Neural progenitor cell (in vitro differentiated cells): Measurements from ENCODE around the gene MIF. TPM values are rescaled to one million over a fixed set of nuclear protein-coding genes. Genes with fewer than 3 reads are reported as not detected.
"Not testable (repeated sequence)": the region's sequence is repeated elsewhere in the genome, so short reads cannot be mapped to it uniquely, and the experiment has no call there.

Source experiments
- DNase-seq: peaks from one replicate; pipeline ENCODE4 v3.0.0-alpha.2; 2016; ENCODE audit warnings: low spot score
- H2AFZ ChIP-seq: fragments of 200-600 bp; sonication (generic); replicated peaks from 2 replicates; pipeline ENCODE4 v1.6.1; 2016; ENCODE audit warnings: antibody characterized with exemption
- H3F3A ChIP-seq: fragments of 200-600 bp; sonication (generic); 2 replicates; pipeline ENCODE4 v1.6.1; 2016; ENCODE audit warnings: antibody characterized with exemption, low read depth
- H3K27ac ChIP-seq: fragments of 200-600 bp; sonication (generic); 2 replicates; pipeline ENCODE4 v1.5.1; 2016; ENCODE audit warnings: mild to moderate bottlenecking
- H3K27me3 ChIP-seq: fragments of 200-600 bp; sonication (generic); 2 replicates; pipeline ENCODE4 v1.6.1; 2016; ENCODE audit warnings: mild to moderate bottlenecking, moderate library complexity
- H3K36me3 ChIP-seq: fragments of 200-600 bp; sonication (generic); 2 replicates; pipeline ENCODE4 v1.5.1; 2016
- H3K4me1 ChIP-seq: fragments of 200-600 bp; sonication (generic); 2 replicates; pipeline ENCODE4 v1.6.1; 2016; ENCODE audit warnings: mixed run types
- H3K4me2 ChIP-seq: fragments of 200-600 bp; sonication (generic); 2 replicates; pipeline ENCODE4 v1.6.1; 2016
- H3K4me3 ChIP-seq: fragments of 200-600 bp; sonication (generic); 2 replicates; pipeline ENCODE4 v1.5.1; 2016
- H3K79me2 ChIP-seq: fragments of 200-600 bp; sonication (generic); 2 replicates; pipeline ENCODE4 v1.6.1; 2016; ENCODE audit warnings: low read depth
- H3K9ac ChIP-seq: fragments of 200-600 bp; sonication (generic); 2 replicates; pipeline ENCODE4 v1.6.1; 2016
- H3K9me3 ChIP-seq: fragments of 200-600 bp; sonication (generic); 2 replicates; pipeline ENCODE4 v1.5.1; 2016; ENCODE audit warnings: low read depth
- H4K20me1 ChIP-seq: fragments of 200-600 bp; sonication (generic); 2 replicates; pipeline ENCODE4 v1.6.1; 2016; ENCODE audit warnings: low read depth
- H3K27ac Mint-ChIP-seq: 3 replicates; pipeline ENCODE4 v1.8.0; 2021; ENCODE audit warnings: mixed read lengths
- H3K27me3 Mint-ChIP-seq: 2 replicates; pipeline ENCODE4 v1.8.0; 2022; ENCODE audit warnings: low read depth, mild to moderate bottlenecking, inconsistent platforms, moderate library complexity, mixed read lengths; ENCODE audit not compliant: insufficient read depth
- H3K36me3 Mint-ChIP-seq: 3 replicates; pipeline ENCODE4 v1.8.0; 2021; ENCODE audit warnings: mixed read lengths
- H3K4me1 Mint-ChIP-seq: 3 replicates; pipeline ENCODE4 v1.8.0; 2021; ENCODE audit warnings: mixed read lengths
- H3K4me3 Mint-ChIP-seq: 3 replicates; pipeline ENCODE4 v1.8.0; 2021; ENCODE audit warnings: mild to moderate bottlenecking, moderate library complexity, mixed read lengths
- H3K9me3 Mint-ChIP-seq: 3 replicates; pipeline ENCODE4 v1.8.0; 2020; ENCODE audit warnings: mixed read lengths
- EZH2 ChIP-seq: fragments of 200-600 bp; sonication (generic); IDR thresholded peaks from 2 replicates; pipeline ENCODE4 v1.6.1; 2017; ENCODE audit warnings: antibody characterized with exemption, mild to moderate bottlenecking, moderate library complexity
- EZH2phosphoT487 ChIP-seq: fragments of 200-600 bp; sonication (generic); IDR thresholded peaks from 2 replicates; pipeline ENCODE4 v1.6.1; 2017; ENCODE audit warnings: antibody characterized with exemption
- total RNA-seq: library from RNA; depleted of rRNA; stranded (reverse); fragments of >200 nt; gene quantifications from 2 replicates; pipeline ENCODE4 v1.2.3, GENCODE V29; 2015; ENCODE audit warnings: low replicate concordance
- TF ChIP-seq, protein P1 (sequence below): fragments of 200-600 bp; sonication (generic); IDR thresholded peaks from 2 replicates; pipeline ENCODE4 v1.5.1; 2017; ENCODE audit warnings: antibody characterized with exemption, mild to moderate bottlenecking

MIF gene
- total RNA-seq, 1 donor from 2014 or later: 132 TPM

DNA sequence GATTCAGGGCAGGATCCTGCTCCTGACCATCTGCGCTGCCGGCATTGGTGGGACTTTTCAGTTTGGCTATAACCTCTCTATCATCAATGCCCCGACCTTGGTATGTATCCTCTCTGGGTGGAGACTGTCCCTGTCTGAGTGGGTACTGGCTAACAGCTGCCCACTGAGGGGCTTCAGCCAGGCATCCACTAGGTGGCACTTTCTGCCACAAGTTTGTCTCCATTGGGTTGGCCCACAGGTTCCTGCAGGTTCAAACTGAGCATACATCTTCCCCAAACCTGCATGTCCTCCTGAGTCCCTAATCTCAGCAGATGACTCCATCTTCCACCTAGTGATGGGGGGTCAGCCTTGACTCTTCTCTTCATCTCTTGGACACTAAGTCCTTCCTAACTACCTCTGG lies 32.1 kb upstream of the MIF start:
- no peaks in the 10 kb centered on the region for H3K9me3 ChIP-seq
- TF ChIP-seq, protein P1, sequence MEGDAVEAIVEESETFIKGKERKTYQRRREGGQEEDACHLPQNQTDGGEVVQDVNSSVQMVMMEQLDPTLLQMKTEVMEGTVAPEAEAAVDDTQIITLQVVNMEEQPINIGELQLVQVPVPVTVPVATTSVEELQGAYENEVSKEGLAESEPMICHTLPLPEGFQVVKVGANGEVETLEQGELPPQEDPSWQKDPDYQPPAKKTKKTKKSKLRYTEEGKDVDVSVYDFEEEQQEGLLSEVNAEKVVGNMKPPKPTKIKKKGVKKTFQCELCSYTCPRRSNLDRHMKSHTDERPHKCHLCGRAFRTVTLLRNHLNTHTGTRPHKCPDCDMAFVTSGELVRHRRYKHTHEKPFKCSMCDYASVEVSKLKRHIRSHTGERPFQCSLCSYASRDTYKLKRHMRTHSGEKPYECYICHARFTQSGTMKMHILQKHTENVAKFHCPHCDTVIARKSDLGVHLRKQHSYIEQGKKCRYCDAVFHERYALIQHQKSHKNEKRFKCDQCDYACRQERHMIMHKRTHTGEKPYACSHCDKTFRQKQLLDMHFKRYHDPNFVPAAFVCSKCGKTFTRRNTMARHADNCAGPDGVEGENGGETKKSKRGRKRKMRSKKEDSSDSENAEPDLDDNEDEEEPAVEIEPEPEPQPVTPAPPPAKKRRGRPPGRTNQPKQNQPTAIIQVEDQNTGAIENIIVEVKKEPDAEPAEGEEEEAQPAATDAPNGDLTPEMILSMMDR: peak; percentile 64
- no peak for TF ChIP-seq EZH2phosphoT487
- no peak overlapping the region for H3K27ac ChIP-seq
- H3K4me3 ChIP-seq: no peak overlapping the region
- Mint-ChIP-seq H3K27ac (no peak overlapping the region), H3K36me3 (peaks cover 14% of the 10 kb centered on the region), H3K27me3 (peaks cover 4% of the 10 kb centered on the region), H3K4me3 (no peak overlapping the region), H3K9me3 (no peaks in the 10 kb centered on the region), H3K4me1 (peaks cover 15% of the 10 kb centered on the region)
- DNase-seq: peak; percentile 68
- H2AFZ ChIP-seq: no peak overlapping the region
- H3K79me2 ChIP-seq: no peaks in the 10 kb centered on the region
- H4K20me1 ChIP-seq: no peaks in the 10 kb centered on the region
- no peak overlapping the region for H3K9ac ChIP-seq
- peaks cover 18% of the 10 kb centered on the region for H3F3A ChIP-seq
- no peaks in the 10 kb centered on the region for H3K36me3 ChIP-seq
- no peaks in the 10 kb centered on the region for H3K27me3 ChIP-seq
- no peaks in the 10 kb centered on the region for H3K4me1 ChIP-seq
- H3K4me2 ChIP-seq: no peak overlapping the region

DNA sequence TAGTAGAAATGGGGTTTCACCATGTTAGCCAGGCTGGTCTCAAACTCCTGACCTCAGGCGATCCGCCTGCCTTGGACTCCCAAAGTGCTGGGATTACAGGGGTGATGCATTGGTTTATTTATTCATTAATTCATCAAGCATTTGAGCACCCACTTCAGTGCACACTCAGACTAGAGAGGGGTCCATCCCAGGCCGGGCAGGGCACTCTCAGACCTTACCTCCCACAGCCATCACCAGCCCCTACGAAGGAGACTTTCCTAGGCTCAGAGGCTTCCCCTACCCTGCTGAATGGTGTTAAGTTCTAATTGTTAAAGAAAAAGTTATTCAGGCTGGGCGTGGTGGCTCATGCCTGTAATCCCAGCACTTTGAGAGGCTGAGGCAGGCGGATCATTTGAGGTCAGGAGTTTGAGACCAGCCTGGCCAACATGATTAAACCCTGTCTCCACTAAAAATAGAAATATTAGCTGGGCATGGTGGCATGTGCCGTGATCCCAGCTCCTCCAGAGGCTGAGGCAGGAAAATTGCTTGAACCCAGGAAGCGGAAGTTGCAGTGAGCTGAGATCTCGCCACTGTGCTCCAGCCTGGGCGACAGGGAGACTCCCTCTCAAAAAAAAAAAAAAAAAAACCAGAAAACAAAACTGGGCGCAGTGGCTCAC lies 29.6 kb upstream of the MIF start:
- not testable (repeated sequence) for H3K27me3 ChIP-seq, H3K27me3 Mint-ChIP-seq, H3K36me3 ChIP-seq, H3K4me1 ChIP-seq, H4K20me1 ChIP-seq, H3K4me3 Mint-ChIP-seq, H3K9me3 Mint-ChIP-seq, H3K27ac Mint-ChIP-seq, H3K4me3 ChIP-seq, DNase-seq, H3K27ac ChIP-seq, H3K9ac ChIP-seq, H3K4me2 ChIP-seq, H3K4me1 Mint-ChIP-seq, H3K79me2 ChIP-seq, H3F3A ChIP-seq, H3K9me3 ChIP-seq, H2AFZ ChIP-seq
- peaks cover 27% of the 10 kb centered on the region for H3K36me3 Mint-ChIP-seq

DNA sequence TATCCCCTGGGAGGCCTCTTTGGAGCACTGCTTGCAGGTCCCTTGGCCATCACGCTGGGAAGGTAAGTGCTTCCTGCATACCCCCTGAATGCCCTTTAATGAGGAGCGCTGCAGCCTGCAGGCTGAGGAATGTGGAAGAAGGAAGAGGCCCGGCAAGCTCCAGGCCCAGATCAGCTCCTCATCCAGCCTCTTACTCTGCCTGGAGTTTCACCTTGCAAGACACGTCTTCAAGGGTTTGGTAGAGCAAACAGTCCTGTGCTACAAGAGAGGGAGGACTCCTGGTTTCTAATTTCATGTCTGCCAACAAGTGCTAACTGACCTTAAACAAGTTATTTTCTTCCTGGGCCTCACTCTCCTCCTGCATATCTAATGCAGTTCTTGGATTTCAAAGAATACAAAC lies 25.6 kb upstream of the MIF start:
- DNase-seq: no peak
- no peaks in the 10 kb centered on the region for H3K9me3 ChIP-seq
- Mint-ChIP-seq H3K27me3 (no peaks in the 10 kb centered on the region), H3K4me3 (no peak overlapping the region), H3K9me3 (no peaks in the 10 kb centered on the region), H3K4me1 (no peaks in the 10 kb centered on the region), H3K27ac (no peak overlapping the region), H3K36me3 (peaks cover 25% of the 10 kb centered on the region)
- H3K4me3 ChIP-seq: no peak overlapping the region
- TF ChIP-seq EZH2 (no peak), EZH2phosphoT487 (no peak)
- TF ChIP-seq, protein P1: no peak
- H3K9ac ChIP-seq: no peak overlapping the region
- H3F3A ChIP-seq: no peaks in the 10 kb centered on the region
- no peak overlapping the region for H3K27ac ChIP-seq
- no peak overlapping the region for H2AFZ ChIP-seq
- no peaks in the 10 kb centered on the region for H3K79me2 ChIP-seq
- no peaks in the 10 kb centered on the region for H3K27me3 ChIP-seq
- H3K4me1 ChIP-seq: no peaks in the 10 kb centered on the region
- H4K20me1 ChIP-seq: no peaks in the 10 kb centered on the region
- no peaks in the 10 kb centered on the region for H3K36me3 ChIP-seq
- no peak overlapping the region for H3K4me2 ChIP-seq

DNA sequence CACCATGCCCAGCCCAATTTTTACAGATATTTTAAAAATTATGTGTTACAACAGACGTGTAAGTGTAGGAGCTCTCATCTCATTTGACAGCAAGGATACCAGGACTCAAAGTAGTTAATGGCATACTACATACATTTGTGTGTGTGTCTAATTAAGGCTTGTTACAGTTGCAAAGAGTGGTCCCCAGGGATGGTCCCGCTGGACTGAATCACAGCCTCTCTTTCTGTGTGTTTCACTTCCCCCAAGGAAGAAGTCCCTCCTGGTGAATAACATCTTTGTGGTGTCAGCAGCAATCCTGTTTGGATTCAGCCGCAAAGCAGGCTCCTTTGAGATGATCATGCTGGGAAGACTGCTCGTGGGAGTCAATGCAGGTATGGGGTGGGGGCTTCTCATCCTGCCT lies 19.3 kb upstream of the MIF start:
- H3K9me3 Mint-ChIP-seq: no peaks in the 10 kb centered on the region
- Histone ChIP-seq H3K27ac (no peak overlapping the region), H3K4me3 (no peak overlapping the region), H3K27me3 (no peaks in the 10 kb centered on the region), H3K4me1 (no peaks in the 10 kb centered on the region), H3K4me2 (no peak overlapping the region), H3F3A (no peaks in the 10 kb centered on the region), H3K9me3 (no peaks in the 10 kb centered on the region), H4K20me1 (no peaks in the 10 kb centered on the region), H3K36me3 (no peaks in the 10 kb centered on the region), H2AFZ (no peak overlapping the region), H3K9ac (no peak overlapping the region), H3K79me2 (no peaks in the 10 kb centered on the region)
- DNase-seq: no peak
- TF ChIP-seq EZH2phosphoT487 (no peak), EZH2 (no peak)
- TF ChIP-seq, protein P1: no peak
- H3K27me3 Mint-ChIP-seq: peaks cover 4% of the 10 kb centered on the region
- H3K27ac Mint-ChIP-seq: no peak overlapping the region
- H3K4me1 Mint-ChIP-seq: peaks cover 4% of the 10 kb centered on the region
- H3K4me3 Mint-ChIP-seq: no peak overlapping the region
- peaks cover 34% of the 10 kb centered on the region for H3K36me3 Mint-ChIP-seq
